RWPE2 (cell line): ENCODE measurements around the gene CHST9.

Experiments
- ATAC-seq: fragments of 200-7000 bp; cut with Tn5 transposase; 3 replicates; pipeline ENCODE4 v1.9.1; 2021; ENCODE audit warnings: low read depth
- DNase-seq: peaks from one replicate; pipeline ENCODE4 v3.0.0-alpha.2; 2020; ENCODE audit warnings: low spot score
- H3K27ac ChIP-seq: fragments of 450-650 bp; 2 replicates; pipeline ENCODE4 v1.5.1; 2017; ENCODE audit warnings: mild to moderate bottlenecking; ENCODE audit not compliant: poor library complexity, severe bottlenecking
- H3K27me3 ChIP-seq: fragments of 250-450 bp; sonication (Bioruptor Pico); 2 replicates; pipeline ENCODE4 v1.5.1; 2021; ENCODE audit warnings: mild to moderate bottlenecking, moderate library complexity; ENCODE audit not compliant: insufficient read depth, poor library complexity, severe bottlenecking
- H3K36me3 ChIP-seq: fragments of 250-450 bp; sonication (Bioruptor Pico); 2 replicates; pipeline ENCODE4 v1.5.1; 2020; ENCODE audit warnings: low read depth, mild to moderate bottlenecking, moderate library complexity
- H3K4me1 ChIP-seq: fragments of 250-450 bp; sonication (Bioruptor Pico); 2 replicates; pipeline ENCODE4 v1.5.1; 2021; ENCODE audit warnings: mild to moderate bottlenecking, moderate library complexity; ENCODE audit not compliant: insufficient read depth, poor library complexity, severe bottlenecking
- H3K4me3 ChIP-seq: fragments of 250-450 bp; sonication (Bioruptor Pico); 2 replicates; pipeline ENCODE4 v1.5.1; 2021; ENCODE audit warnings: mild to moderate bottlenecking, moderate library complexity; ENCODE audit not compliant: severe bottlenecking
- H3K9me3 ChIP-seq: fragments of 250-450 bp; sonication (Bioruptor Pico); 2 replicates; pipeline ENCODE4 v1.5.1; 2021; ENCODE audit warnings: mild to moderate bottlenecking, moderate library complexity; ENCODE audit not compliant: severe bottlenecking
- CTCF ChIP-seq: fragments of 450-650 bp; IDR thresholded peaks from one replicate; pipeline ENCODE4 v1.5.1; 2017; ENCODE audit warnings: mild to moderate bottlenecking, moderate library complexity; ENCODE audit not compliant: poor library complexity, severe bottlenecking

CHST9 gene

GRCh38 chr18:26868968-26869586, 316.0 kb downstream of the CHST9 start:
- Histone ChIP-seq H3K27me3 (peaks cover 18% of the 10 kb centered on the region), H3K4me1 (no peaks in the 10 kb centered on the region), H3K9me3 (no peaks in the 10 kb centered on the region), H3K4me3 (no peak overlapping the region), H3K36me3 (no peaks in the 10 kb centered on the region), H3K27ac (no peak overlapping the region)
- ATAC-seq = no peak
- no peak for DNase-seq
- TF ChIP-seq CTCF = no peak

GRCh38 chr18:26867471-26867870, 317.6 kb downstream of the CHST9 start:
- Histone ChIP-seq H3K4me3 (no peak overlapping the region), H3K27ac (no peak overlapping the region), H3K9me3 (no peaks in the 10 kb centered on the region), H3K36me3 (no peaks in the 10 kb centered on the region), H3K27me3 (peaks cover 34% of the 10 kb centered on the region), H3K4me1 (no peaks in the 10 kb centered on the region)
- no peak for TF ChIP-seq CTCF
- ATAC-seq (no peak), DNase-seq (no peak)

- Histone ChIP-seq H3K27me3 (peaks cover 47% of the 10 kb centered on the region), H3K4me1 (no peaks in the 10 kb centered on the region), H3K4me3 (no peak within 1 kb of the TSS), H3K36me3 (no peaks in the 10 kb centered on the region), H3K9me3 (no peaks in the 10 kb centered on the region), H3K27ac (no peak within 1 kb of the TSS)
- no peak for TF ChIP-seq CTCF
- ATAC-seq (no peak), DNase-seq (no peak)
Measured at GRCh38 chr18:26865557-26865956, 319.6 kb downstream of the CHST9 start, which contains the start of gene AQP4. TSS of gene AQP4 (minus strand) at chr18:26865707. CDS start at chr18:26865689, 18 bp downstream.

- H3K27ac ChIP-seq = no peak overlapping the region
- no peaks in the 10 kb centered on the region for H3K9me3 ChIP-seq
- H3K4me1 ChIP-seq = no peaks in the 10 kb centered on the region
- no peak for DNase-seq
- peaks cover 47% of the 10 kb centered on the region for H3K27me3 ChIP-seq
- no peak for ATAC-seq
- TF ChIP-seq CTCF = no peak
- H3K36me3 ChIP-seq = no peaks in the 10 kb centered on the region
- no peak overlapping the region for H3K4me3 ChIP-seq
Measured at GRCh38 chr18:26864658-26865057, 320.4 kb downstream of the CHST9 start.

- H3K4me3 ChIP-seq = no peak overlapping the region
- peaks cover 46% of the 10 kb centered on the region for H3K27me3 ChIP-seq
- H3K27ac ChIP-seq = no peak overlapping the region
- H3K36me3 ChIP-seq = no peaks in the 10 kb centered on the region
- DNase-seq (no peak), ATAC-seq (no peak)
- no peaks in the 10 kb centered on the region for H3K9me3 ChIP-seq
- H3K4me1 ChIP-seq = no peaks in the 10 kb centered on the region
- no peak for TF ChIP-seq CTCF
Measured at GRCh38 chr18:26863921-26864497, 321.1 kb downstream of the CHST9 start.
